ENCODE results near the gene PDIK1L. TPM values are rescaled to one million over a fixed set of nuclear protein-coding genes. Genes with fewer than 3 reads are reported as not detected.

PDIK1L gene
- total and polyA plus RNA-seq, 9 of the 15 experiments (the other 6 are each of a cell fraction or from before 2014, with no cell fraction given), result 12.8 to 30.2 (median 21.5) TPM

- TF ChIP-seq MGA (IDR thresholded peaks at IDR 0.05) (peak; percentile 70), NFE2 (IDR thresholded peaks at IDR 0.05; ENCODE audit: low read depth) (peak; percentile 79), ATF2 (CRISPR knock-in tag; IDR thresholded peaks at IDR 0.05) (no peak), ZNF212 (CRISPR knock-in tag; IDR thresholded peaks at IDR 0.05) (no peak), POLR2H (tag; IDR thresholded peaks at IDR 0.05; ENCODE audit: low read depth) (no peak), ID3 (CRISPR knock-in tag; IDR thresholded peaks at IDR 0.05) (no peak), ID3 (tag; IDR thresholded peaks at IDR 0.05) (peak; percentile 79), HNRNPK (IDR thresholded peaks at IDR 0.05; ENCODE audit: low read depth, low read length, poor library complexity, severe bottlenecking) (no peak), ARID1B (IDR thresholded peaks at IDR 0.05) (peak; percentile 100), CXXC5 (CRISPR knock-in tag; IDR thresholded peaks at IDR 0.05) (peak; percentile 51; the same call in 1 of the 2 replicates), ZSCAN29 (IDR thresholded peaks at IDR 0.05) (no peak), ZNF395 (CRISPR knock-in tag; IDR thresholded peaks at IDR 0.05) (peak; percentile 87)
Measured at GRCh38 chr1:26070296-26070962, 41.2 kb upstream of the PDIK1L start (continued).
